Measurements from ENCODE around the gene NMD3. TPM values are rescaled to one million over a fixed set of nuclear protein-coding genes. Genes with fewer than 3 reads are reported as not detected.

Gene NMD3
- total RNA-seq, 1 donor from 2014 or later, result 78.2 TPM

DNA sequence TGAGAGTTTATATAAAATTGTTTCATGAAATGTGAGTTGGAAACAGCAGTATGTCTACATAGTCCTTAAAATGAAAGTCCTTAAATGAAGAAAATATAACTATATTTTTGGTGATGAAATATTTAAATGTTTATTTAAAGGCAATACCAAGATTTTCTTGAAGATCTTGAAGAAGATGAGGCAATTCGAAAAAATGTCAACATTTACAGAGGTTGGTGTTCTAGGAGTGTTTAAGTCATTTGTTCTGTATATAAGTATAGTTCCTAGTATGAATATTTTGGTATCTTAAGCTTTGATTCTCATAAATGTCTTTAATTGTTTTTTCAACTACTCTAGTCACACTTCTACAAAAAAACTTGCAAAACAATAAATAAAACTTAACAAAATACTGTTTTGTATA lies 29.0 kb downstream of the NMD3 start:
- H3K4me3 Mint-ChIP-seq, result no peak overlapping the region
- intact Hi-C loops (cut with micrococcal nuclease), result no loop called here
- no peaks in the 10 kb centered on the region for H3K9me3 Mint-ChIP-seq
- no peak overlapping the region for H3K27ac Mint-ChIP-seq
- no peaks in the 10 kb centered on the region for H3K4me1 Mint-ChIP-seq
- peaks cover 51% of the 10 kb centered on the region for H3K36me3 Mint-ChIP-seq (ENCODE audit: low read depth)
- H3K27me3 Mint-ChIP-seq, result no peaks in the 10 kb centered on the region
- DNase-seq, result no peak

DNA sequence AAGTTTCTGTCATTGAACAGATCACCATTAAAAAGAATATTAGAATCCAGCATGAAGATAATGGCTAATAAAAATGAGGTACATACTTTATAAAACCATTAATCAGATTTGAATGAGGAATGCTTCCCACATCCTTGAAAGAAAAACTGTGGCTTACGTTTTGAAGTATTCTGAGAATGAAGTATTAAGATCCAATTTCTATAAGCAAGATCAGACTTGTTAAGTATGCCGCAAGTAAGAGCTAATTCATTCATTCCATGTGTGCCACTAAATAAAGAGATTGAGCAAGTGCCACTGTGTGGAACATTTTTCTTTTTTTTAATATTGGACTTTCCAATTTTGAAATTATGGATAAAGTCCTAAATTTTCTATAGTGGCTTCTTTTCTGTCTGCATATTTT lies 30.6 kb downstream of the NMD3 start:
- intact Hi-C loops (cut with micrococcal nuclease), result no loop called here
- H3K9me3 Mint-ChIP-seq, result no peaks in the 10 kb centered on the region
- H3K4me1 Mint-ChIP-seq, result peaks cover 4% of the 10 kb centered on the region
- peaks cover 56% of the 10 kb centered on the region for H3K36me3 Mint-ChIP-seq (ENCODE audit: low read depth)
- no peak for DNase-seq
- H3K4me3 Mint-ChIP-seq, result no peak overlapping the region
- no peak overlapping the region for H3K27ac Mint-ChIP-seq
- no peaks in the 10 kb centered on the region for H3K27me3 Mint-ChIP-seq

DNA sequence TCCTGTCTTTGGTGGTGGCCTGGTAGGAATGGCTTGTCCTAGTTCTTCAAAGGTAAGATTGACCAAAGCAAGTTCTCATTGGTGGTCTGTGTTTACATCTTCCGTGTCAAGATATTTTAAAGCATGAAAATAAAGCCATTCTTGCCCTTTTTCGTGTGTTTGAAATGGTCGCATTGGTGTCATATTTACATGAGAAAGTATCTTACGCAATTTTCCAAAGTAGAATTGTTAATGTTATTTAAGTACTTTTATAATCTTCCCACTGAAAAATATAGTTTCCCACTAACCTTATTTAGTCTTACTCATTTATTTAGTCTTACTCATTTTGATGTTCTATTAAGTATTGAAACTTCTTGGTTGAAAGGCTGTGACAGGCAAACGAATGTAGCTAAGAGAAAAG lies 31.0 kb downstream of the NMD3 start:
- Mint-ChIP-seq H3K4me3 (no peak overlapping the region), H3K27me3 (no peaks in the 10 kb centered on the region), H3K9me3 (no peaks in the 10 kb centered on the region), H3K27ac (no peak overlapping the region), H3K36me3 (ENCODE audit: low read depth) (peaks cover 52% of the 10 kb centered on the region), H3K4me1 (peaks cover 4% of the 10 kb centered on the region)
- no peak for DNase-seq
- intact Hi-C loops (cut with micrococcal nuclease), result no loop called here

DNA sequence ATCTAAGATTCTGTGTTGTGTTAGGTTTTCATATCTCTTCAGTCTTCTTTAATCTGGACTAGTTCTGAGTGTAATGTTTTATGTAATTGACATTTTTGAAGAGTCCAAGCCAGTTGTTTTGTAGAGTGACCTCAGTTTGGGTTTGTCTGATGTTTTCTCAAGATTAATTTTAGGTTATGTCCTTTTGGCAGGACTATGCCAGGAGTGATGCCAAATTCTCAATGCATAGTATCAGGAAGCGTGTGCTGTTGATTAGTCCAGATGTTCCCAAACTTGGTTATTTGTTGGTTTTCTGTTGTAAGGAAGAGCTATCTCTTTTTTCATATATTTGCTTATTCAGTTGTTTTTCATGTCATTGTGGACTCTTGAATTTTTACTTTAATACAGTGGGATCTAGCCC lies 32.6 kb downstream of the NMD3 start:
- H3K27me3 Mint-ChIP-seq, result no peaks in the 10 kb centered on the region
- no peak overlapping the region for H3K27ac Mint-ChIP-seq
- no peaks in the 10 kb centered on the region for H3K9me3 Mint-ChIP-seq
- intact Hi-C loops (cut with micrococcal nuclease), result no loop called here
- peaks cover 5% of the 10 kb centered on the region for H3K4me1 Mint-ChIP-seq
- H3K36me3 Mint-ChIP-seq (ENCODE audit: low read depth), result peaks cover 58% of the 10 kb centered on the region
- no peak for DNase-seq
- H3K4me3 Mint-ChIP-seq, result no peak overlapping the region

DNA sequence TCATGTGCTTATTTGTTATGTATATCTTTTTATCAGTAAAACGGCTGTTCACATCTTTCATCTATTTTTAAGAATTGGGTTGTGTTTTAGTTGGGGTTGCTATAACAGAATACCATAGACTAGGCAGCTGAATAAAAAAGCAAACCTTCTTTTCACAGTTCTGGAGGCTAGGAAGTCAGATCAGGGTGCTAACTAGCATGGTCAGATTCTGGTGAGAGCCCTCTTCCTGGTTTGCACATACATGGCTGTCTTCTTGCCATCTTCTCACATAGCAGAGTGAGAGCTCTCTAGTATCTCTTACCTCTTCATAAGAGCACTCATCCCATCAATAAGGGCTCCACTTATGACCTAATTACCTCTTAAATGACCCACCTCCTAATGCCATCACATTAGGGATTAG lies 33.8 kb downstream of the NMD3 start:
- H3K4me3 Mint-ChIP-seq, result no peak overlapping the region
- H3K27me3 Mint-ChIP-seq, result no peaks in the 10 kb centered on the region
- no peak for DNase-seq
- H3K9me3 Mint-ChIP-seq, result no peaks in the 10 kb centered on the region
- H3K4me1 Mint-ChIP-seq, result peaks cover 5% of the 10 kb centered on the region
- intact Hi-C loops (cut with micrococcal nuclease), result no loop called here
- no peak overlapping the region for H3K27ac Mint-ChIP-seq
- H3K36me3 Mint-ChIP-seq (ENCODE audit: low read depth), result peaks cover 56% of the 10 kb centered on the region

DNA sequence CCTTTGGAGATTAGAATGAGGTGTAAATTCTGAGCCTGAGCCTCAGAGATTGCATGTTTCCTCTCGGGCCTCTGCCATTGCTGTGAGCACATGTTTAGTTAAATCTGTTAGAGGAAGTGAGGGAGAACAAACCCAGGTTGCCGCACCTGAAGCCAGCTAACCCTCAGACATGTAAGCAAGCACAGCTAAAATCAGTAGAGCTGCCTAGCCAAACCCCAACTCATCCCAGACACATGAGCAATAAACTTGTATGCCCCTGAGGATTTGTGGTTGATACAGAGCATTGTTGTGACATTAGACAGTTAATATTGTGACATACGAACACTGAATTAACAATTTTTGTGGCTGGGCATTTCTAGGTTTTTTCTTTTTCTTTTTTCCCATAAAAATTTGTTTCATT lies 41.9 kb downstream of the NMD3 start:
- no peak overlapping the region for H3K27ac Mint-ChIP-seq
- DNase-seq, result no peak

DNA sequence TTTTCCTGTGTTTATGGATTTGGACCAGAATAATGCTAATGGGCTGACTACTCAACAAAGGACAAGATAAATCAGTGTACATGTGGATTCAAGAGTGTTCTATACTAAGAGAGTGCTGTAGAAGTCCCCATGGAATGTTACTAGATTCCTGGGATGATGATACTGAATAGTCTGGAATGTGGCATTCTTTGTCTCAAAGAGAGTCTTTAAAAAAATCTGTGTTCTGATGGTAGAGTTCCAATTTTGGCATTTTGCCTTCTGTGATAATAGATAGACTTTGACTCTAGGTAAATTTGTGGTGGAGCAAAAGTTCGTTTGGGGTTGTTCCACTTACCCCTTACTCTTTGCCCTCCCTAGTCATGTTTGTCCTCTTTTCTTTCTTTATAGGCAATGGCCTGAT lies 43.7 kb downstream of the NMD3 start:
- Mint-ChIP-seq H3K36me3 (ENCODE audit: low read depth) (peaks cover 33% of the 10 kb centered on the region), H3K4me1 (peaks cover 4% of the 10 kb centered on the region), H3K27ac (no peak overlapping the region), H3K4me3 (no peak overlapping the region), H3K27me3 (no peaks in the 10 kb centered on the region), H3K9me3 (peaks cover 14% of the 10 kb centered on the region)
- intact Hi-C loops (cut with micrococcal nuclease), result no loop called here
- DNase-seq, result no peak

More for the DNA sequence above, 41.9 kb downstream of the NMD3 start:
- Mint-ChIP-seq H3K27me3 (no peaks in the 10 kb centered on the region), H3K4me1 (peaks cover 6% of the 10 kb centered on the region), H3K4me3 (no peak overlapping the region), H3K36me3 (ENCODE audit: low read depth) (peaks cover 40% of the 10 kb centered on the region), H3K9me3 (peaks cover 14% of the 10 kb centered on the region)
- intact Hi-C loops (cut with micrococcal nuclease), result no loop called here

DNA sequence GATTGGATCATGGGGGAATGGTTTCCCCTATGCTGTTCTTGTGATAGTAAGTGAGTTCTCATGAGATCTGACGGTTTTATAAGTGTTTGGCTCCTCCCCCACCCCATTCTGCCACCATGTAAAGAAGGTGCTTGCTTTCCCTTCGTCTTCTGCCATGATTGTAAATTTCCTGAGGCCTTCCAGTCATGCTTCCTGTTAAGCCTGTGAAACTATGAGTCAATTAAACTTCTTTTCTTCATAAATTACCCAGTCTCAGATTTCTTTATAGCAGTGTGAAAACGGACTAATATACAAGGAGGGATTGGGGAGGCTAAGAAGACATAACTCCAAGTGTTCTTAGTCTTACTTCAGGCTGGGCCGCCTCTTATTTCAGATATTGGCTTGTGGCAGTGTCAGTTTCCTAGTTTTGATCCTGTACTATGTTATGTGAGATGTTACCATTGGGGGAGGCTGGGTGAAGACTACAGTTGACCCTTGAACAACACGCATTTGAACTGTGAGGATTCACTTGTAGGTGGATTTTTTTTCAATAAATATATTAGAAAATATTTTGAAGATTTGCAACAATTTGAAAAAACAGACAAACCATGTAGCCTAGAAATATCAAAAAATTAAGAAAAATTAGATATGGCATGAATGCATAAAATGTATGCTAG lies 44.9 kb downstream of the NMD3 start:
- H3K27ac Mint-ChIP-seq, result no peak overlapping the region
- peaks cover 9% of the 10 kb centered on the region for H3K9me3 Mint-ChIP-seq
- no peak overlapping the region for H3K4me3 Mint-ChIP-seq
- intact Hi-C loops (cut with micrococcal nuclease), result no loop called here
- no peak for DNase-seq
- H3K27me3 Mint-ChIP-seq, result no peaks in the 10 kb centered on the region
- H3K4me1 Mint-ChIP-seq, result peaks cover 4% of the 10 kb centered on the region
- H3K36me3 Mint-ChIP-seq (ENCODE audit: low read depth), result peaks cover 27% of the 10 kb centered on the region

DNA sequence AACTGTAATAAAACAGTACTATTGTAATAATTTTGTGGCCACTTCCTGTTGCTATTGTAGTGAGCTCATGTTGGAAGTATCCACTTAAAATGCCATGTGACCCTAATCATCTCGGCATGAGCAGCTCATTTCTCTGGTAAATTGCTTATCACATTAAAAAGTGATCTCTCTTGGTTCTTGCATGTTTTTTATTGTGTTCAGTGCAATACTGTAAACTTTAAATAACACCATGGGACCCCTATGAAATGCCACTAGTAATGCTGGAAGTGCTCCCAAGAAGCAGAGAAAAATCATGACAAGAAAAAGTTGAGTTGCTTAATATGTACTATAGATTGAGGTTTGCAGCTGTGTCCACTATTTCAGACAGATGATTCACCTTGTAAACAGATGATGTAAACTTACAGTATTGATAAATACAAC lies 45.6 kb downstream of the NMD3 start:
- intact Hi-C loops (cut with micrococcal nuclease), result no loop called here
- DNase-seq, result no peak
- Mint-ChIP-seq H3K27ac (no peak overlapping the region), H3K4me3 (no peak overlapping the region), H3K36me3 (ENCODE audit: low read depth) (peaks cover 24% of the 10 kb centered on the region), H3K4me1 (peaks cover 4% of the 10 kb centered on the region), H3K9me3 (peaks cover 9% of the 10 kb centered on the region), H3K27me3 (no peaks in the 10 kb centered on the region)

DNA sequence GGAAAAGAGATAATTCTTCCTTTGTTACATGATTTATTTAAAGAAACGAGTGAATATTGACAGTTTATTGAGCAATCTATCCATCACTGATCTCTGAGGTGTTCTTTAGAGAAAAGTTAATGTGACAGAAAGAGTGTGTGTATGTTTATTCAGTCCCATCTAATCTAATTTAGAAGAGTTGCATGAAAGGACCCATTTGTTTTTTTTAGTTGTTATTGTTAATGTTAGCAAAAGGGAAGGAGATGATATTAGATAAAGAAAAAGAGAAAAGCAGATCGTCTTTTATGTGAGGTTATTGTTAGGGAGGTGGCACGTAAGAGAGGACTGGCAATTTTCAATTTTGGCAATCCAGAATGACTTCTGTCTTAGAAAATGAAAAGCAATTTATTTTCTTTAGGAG lies 46.5 kb downstream of the NMD3 start:
- peaks cover 9% of the 10 kb centered on the region for H3K9me3 Mint-ChIP-seq
- intact Hi-C loops (cut with micrococcal nuclease), result no loop called here
- peaks cover 4% of the 10 kb centered on the region for H3K4me1 Mint-ChIP-seq
- H3K27ac Mint-ChIP-seq, result no peak overlapping the region
- no peak overlapping the region for H3K4me3 Mint-ChIP-seq
- peaks cover 17% of the 10 kb centered on the region for H3K36me3 Mint-ChIP-seq (ENCODE audit: low read depth)
- DNase-seq, result no peak
- H3K27me3 Mint-ChIP-seq, result no peaks in the 10 kb centered on the region

DNA sequence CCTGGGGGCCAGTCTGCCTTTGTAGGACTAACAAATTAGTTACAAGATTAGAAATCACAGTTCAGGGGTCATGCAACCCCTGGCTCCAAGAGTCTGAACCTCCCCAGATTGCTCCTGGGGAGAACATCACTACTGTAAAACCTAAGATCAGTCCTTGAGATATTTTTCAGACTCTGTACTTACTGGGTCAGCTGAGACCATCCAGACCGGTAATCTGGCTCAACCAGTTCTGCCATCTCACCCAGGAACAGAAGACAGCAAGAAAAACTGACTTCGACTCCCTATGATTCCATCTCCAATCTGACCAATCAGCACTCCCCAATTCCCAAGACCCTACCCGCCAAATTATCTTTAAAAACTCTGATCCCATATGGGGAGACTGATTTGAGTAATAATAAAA lies 47.5 kb downstream of the NMD3 start:
- Mint-ChIP-seq H3K36me3 (ENCODE audit: low read depth) (peaks cover 12% of the 10 kb centered on the region), H3K27ac (no peak overlapping the region), H3K4me1 (peaks cover 2% of the 10 kb centered on the region), H3K27me3 (no peaks in the 10 kb centered on the region), H3K9me3 (peaks cover 9% of the 10 kb centered on the region), H3K4me3 (no peak overlapping the region)
- intact Hi-C loops (cut with micrococcal nuclease), result no loop called here
- no peak for DNase-seq

DNA sequence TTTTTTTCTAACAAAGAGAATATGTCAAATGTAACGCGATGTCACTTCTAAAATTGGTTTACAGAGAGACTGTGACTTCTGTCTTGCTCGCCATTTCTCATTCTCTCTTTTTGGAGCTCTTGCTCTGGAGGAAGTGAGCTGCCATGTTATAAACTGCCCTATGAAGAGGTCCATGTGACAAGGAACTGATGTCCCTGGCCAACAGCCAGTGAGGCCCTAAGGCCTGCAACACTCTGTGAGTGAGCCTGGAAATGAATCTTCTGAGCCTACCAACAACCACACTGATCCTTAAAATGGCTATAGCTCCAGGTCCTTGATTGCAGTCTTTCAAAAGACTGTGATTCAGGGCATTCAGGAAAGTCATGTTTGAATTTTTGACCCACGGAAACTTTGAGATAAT lies 49.9 kb downstream of the NMD3 start:
- no peak for DNase-seq
- Mint-ChIP-seq H3K27me3 (no peaks in the 10 kb centered on the region), H3K36me3 (ENCODE audit: low read depth) (no peaks in the 10 kb centered on the region), H3K4me3 (no peak overlapping the region), H3K27ac (no peak overlapping the region), H3K9me3 (peaks cover under 1% of the 10 kb centered on the region), H3K4me1 (no peaks in the 10 kb centered on the region)
- intact Hi-C loops (cut with micrococcal nuclease), result loop anchor here (5.0 kb wide), 1 partner anchor 136 kb away; no protein-coding TSS in a partner anchor

DNA sequence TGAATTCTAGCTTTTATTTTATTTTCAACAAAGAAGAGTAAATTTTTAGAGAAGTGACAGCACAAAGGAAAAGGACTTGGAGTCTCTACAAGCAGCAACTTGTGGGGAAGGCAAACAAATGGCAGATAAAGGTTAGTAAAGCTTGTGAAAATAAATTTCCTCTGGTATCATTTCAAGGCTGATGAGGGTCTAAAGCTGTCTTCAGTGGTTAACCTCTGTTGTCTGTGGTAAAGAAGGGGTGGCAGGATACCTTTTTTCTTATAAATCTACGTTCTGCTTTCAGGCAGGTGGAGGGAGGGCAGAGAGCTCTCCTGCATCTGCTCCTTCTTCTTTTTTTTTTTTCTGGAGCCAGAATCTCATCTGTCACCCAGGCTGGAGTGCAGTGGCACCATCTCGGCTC lies 50.5 kb downstream of the NMD3 start:
- H3K27ac Mint-ChIP-seq, result no peak overlapping the region
- H3K4me3 Mint-ChIP-seq, result no peak overlapping the region
- H3K27me3 Mint-ChIP-seq, result no peaks in the 10 kb centered on the region
- H3K4me1 Mint-ChIP-seq, result no peaks in the 10 kb centered on the region
- DNase-seq, result no peak
- H3K36me3 Mint-ChIP-seq (ENCODE audit: low read depth), result no peaks in the 10 kb centered on the region
- no peaks in the 10 kb centered on the region for H3K9me3 Mint-ChIP-seq
- intact Hi-C loops (cut with micrococcal nuclease), result loop anchor here (5.0 kb wide), 1 partner anchor 136 kb away; no protein-coding TSS in a partner anchor

DNA sequence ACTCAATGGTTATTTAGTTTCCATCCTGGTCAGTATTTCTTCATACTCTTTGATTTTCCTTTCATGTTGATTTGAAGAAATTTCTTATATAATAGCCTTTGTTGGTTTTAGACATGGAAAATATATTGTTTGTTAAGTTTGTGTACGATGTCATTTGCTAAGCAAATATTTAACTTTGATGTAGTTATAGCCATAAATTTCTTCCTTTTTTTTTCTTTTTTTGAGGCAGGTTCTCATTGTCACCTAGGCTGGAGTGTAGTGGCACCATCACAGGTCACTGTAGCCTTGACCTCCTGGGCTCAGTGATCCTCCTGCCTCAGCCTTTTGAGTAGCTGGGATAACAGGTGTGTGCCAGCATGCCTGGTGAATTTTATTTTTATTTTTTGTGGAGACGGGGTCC lies 51.4 kb downstream of the NMD3 start:
- Mint-ChIP-seq H3K36me3 (ENCODE audit: low read depth) (no peaks in the 10 kb centered on the region), H3K27me3 (peaks cover 2% of the 10 kb centered on the region), H3K27ac (no peak overlapping the region), H3K4me1 (no peaks in the 10 kb centered on the region), H3K9me3 (no peaks in the 10 kb centered on the region), H3K4me3 (no peak overlapping the region)
- DNase-seq, result no peak
- intact Hi-C loops (cut with micrococcal nuclease), result loop anchor here (5.0 kb wide), 1 partner anchor 135 kb away; no protein-coding TSS in a partner anchor
